ENCODE measurements around the gene FNDC11.

Gene FNDC11

GRCh38 chr20:63582382-63583063, 28.6 kb downstream of the FNDC11 start:
- no peak for DNase-seq

GRCh38 chr20:63585616-63586565, 31.9 kb downstream of the FNDC11 start:
- no peak for DNase-seq

- no peak for DNase-seq
These were observed 32.8 kb downstream of the FNDC11 start for GRCh38 chr20:63586797-63587196.

- DNase-seq = no peak
These were observed 33.3 kb downstream of the FNDC11 start for GRCh38 chr20:63587256-63587655.

- DNase-seq = no peak
These were observed 34.0 kb downstream of the FNDC11 start for GRCh38 chr20:63587776-63588591.

GRCh38 chr20:63588641-63589041, 34.7 kb downstream of the FNDC11 start:
- DNase-seq = no peak

- no peak for DNase-seq
These were observed 35.6 kb downstream of the FNDC11 start for GRCh38 chr20:63589261-63590217.

- DNase-seq = no peak
These were observed 36.5 kb downstream of the FNDC11 start for GRCh38 chr20:63590218-63591146.

- DNase-seq = no peak
These were observed 37.2 kb downstream of the FNDC11 start for GRCh38 chr20:63591147-63591533.

- no peak for DNase-seq
These were observed 37.9 kb downstream of the FNDC11 start for GRCh38 chr20:63591786-63592355.

GRCh38 chr20:63592661-63593060, 38.7 kb downstream of the FNDC11 start:
- no peak for DNase-seq

- no peak for DNase-seq
These were observed 40.1 kb downstream of the FNDC11 start for GRCh38 chr20:63594043-63594561.

- no peak for DNase-seq
These were observed 41.6 kb downstream of the FNDC11 start for GRCh38 chr20:63595416-63596127.

GRCh38 chr20:63596423-63596822, 42.5 kb downstream of the FNDC11 start:
- no peak for DNase-seq

GRCh38 chr20:63597651-63598478, 43.9 kb downstream of the FNDC11 start:
- DNase-seq = no peak

- DNase-seq = no peak
These were observed 44.8 kb downstream of the FNDC11 start for GRCh38 chr20:63598479-63599395.

GRCh38 chr20:63599396-63600050, 45.6 kb downstream of the FNDC11 start:
- DNase-seq = no peak
